Fibroblast of the aortic adventitia (primary cell): ENCODE measurements around the gene SH2D3A. TPM values are rescaled to one million over a fixed set of nuclear protein-coding genes. Genes with fewer than 3 reads are reported as not detected.

Experiments used
- DNase-seq: peaks from one replicate; pipeline ENCODE4 v3.0.0-alpha.2; 2010; ENCODE audit warnings: low read depth
- H3K4me3 ChIP-seq: 2 replicates; pipeline ENCODE4 v1.5.1; 2011; ENCODE audit warnings: low read depth, mild to moderate bottlenecking, control low read depth, low read length, moderate library complexity
- total RNA-seq: library from RNA; depleted of rRNA; stranded (reverse); fragments of >200 nt; gene quantifications from 2 replicates; pipeline ENCODE4 v1.2.3, GENCODE V29; 2012; ENCODE audit warnings: low replicate concordance
- TF ChIP-seq, protein P1 (sequence below): IDR thresholded peaks from 2 replicates; pipeline ENCODE4 v1.5.1; 2011; ENCODE audit warnings: mild to moderate bottlenecking, low read length, control low read depth, inconsistent platforms; ENCODE audit not compliant: insufficient read depth

SH2D3A gene
- total RNA-seq, 1 donor, result not detected

DNA sequence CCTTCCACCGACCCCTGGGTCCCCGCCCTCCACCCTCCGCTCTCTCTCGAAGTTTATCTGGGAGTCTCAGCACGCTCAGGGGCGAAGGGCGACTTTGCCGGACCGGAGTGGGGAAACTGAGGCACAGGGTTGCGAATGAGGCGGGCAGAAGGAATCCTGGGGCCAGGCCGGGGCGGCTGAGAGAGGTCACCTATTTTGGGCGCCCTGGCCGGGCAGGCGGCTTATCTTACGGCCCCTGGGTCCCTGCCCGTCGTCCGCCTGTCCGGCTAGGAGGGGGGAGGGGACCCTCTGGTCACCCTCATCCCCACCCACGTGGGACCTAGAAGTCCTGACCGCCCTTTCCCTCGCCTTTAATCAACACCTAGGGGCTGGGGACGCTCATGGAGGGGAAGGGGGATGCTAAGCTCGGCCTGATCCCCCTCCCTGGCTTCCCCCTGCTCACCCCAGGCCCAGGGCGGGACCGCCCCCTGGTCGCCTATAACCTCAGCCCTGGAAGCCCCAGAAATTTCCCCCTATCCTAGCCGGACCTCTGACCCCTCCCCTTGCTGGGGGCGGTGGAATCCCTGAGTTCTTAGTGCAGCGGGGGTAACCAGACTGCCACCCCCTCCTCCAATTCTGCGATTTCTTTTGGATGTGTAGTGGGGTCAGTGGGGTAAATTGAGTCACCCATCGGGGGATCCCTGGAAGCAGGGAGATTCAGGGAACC, 27.2 kb downstream of the SH2D3A start:
- peak overlapping the region; percentile 85 for H3K4me3 ChIP-seq
- TF ChIP-seq, protein P1, sequence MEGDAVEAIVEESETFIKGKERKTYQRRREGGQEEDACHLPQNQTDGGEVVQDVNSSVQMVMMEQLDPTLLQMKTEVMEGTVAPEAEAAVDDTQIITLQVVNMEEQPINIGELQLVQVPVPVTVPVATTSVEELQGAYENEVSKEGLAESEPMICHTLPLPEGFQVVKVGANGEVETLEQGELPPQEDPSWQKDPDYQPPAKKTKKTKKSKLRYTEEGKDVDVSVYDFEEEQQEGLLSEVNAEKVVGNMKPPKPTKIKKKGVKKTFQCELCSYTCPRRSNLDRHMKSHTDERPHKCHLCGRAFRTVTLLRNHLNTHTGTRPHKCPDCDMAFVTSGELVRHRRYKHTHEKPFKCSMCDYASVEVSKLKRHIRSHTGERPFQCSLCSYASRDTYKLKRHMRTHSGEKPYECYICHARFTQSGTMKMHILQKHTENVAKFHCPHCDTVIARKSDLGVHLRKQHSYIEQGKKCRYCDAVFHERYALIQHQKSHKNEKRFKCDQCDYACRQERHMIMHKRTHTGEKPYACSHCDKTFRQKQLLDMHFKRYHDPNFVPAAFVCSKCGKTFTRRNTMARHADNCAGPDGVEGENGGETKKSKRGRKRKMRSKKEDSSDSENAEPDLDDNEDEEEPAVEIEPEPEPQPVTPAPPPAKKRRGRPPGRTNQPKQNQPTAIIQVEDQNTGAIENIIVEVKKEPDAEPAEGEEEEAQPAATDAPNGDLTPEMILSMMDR, result no peak
- no peak for DNase-seq

DNA sequence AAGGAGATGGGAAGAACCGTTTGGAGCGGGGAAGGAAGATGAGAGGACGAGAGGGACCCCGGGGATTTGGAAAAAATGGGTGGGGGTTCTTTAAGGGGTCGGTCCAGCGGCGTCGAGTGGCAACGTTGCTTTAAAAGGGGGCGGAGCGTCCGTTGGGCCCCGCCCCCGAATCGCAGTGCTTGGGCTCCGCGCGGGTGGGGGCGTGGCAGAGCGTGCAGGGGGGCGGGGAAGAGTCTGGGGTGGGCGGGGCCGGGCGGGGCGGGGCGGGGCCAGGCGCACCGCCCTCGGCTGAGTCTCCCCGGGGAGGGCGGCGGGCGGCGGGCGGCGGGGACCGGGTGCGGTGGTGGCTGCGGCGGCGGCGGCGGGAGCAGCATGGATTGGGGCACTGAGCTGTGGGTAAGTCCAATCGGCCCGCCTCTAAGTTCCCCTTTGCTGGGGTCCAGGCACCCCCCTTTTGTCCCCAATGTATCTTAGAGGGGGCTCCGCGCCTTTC, 27.8 kb downstream of the SH2D3A start, which contains the start of gene TRIP10:
Gene TRIP10 (plus strand): TSS at position 291 of the 493 bp plus-strand sequence. CDS start 82 bp downstream, at position 373.
- TF ChIP-seq, protein P1, result no peak
- peak within 1 kb of the TSS; percentile 85 for H3K4me3 ChIP-seq
- peak; percentile 78 for DNase-seq

DNA sequence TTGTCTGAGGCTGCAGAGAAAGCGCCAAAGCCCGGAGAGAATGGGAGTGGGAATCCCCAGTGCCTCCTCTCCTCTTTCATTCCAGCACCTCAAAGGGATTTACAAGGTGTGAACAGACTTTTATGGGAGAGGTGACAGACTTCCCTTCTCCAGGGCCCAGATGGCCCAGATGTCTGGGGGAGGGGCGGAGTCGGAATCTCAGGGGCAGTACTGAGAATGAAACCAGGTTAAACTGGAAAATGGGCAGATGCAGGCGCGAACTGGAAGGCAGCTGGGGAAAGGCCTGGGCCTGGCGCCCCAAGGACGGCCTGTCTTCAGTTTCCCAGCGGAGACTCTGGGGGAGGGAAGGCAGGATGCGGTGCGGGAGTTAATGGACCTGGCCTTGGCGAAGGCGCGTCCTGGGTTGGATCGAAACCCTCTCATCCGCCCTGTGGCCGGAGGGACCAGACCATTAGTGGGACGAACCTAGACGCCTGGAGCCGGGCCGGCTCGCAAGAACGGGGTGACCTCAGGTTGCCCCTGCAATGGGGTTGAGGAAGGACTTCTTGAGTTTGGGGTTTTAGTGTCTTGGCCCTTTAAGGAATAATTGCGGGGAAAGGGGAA, 28.3 kb downstream of the SH2D3A start:
- TF ChIP-seq, protein P1, result no peak
- no peak for DNase-seq
- H3K4me3 ChIP-seq, result peak overlapping the region; percentile 53

DNA sequence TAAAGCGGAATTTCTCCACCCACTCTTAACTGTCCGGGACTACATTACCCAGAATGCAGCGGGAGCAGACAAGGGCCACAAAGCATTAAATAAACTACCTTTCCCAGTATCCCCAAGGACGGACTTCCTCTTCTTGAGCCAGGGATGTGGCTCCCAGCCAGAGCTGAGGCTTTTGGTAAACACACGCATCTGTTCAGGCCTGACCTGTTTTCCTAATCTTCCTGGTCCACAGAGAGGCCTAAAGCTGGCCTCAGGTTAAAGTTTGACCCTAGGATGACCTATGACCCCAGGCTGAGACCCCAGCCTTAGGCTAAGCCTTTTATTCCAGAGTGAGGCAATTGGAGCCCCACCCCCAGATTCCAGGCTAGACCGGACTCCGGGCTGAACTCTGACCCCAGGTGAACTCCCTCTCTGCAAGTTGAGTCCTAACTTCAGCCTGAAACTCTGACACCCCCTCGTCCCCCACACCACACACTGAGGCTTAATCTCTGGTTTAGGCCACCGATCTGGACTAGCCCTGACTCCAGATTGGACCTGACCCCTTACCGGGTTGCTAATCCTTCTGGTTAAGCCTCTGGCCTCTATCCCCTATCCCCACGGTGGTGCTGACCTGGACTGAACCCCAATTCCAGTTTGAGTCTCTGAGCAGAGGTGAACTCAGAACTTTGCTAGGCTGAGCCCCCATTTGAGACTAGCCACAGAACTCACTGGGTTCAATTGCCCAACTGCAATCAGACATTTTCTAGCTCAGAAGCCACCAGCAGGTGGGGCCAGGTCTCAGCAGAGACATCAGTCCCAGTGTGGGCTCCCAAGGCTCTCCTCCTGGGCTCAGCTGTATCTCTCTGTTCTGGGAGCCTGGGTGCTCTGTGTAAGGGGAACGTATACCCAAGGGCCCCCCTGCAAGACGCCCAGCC, 29.1 kb downstream of the SH2D3A start:
- H3K4me3 ChIP-seq, result peak overlapping the region; percentile 20
- DNase-seq, result peak; percentile 81
- TF ChIP-seq, protein P1, result peak; percentile 68

DNA sequence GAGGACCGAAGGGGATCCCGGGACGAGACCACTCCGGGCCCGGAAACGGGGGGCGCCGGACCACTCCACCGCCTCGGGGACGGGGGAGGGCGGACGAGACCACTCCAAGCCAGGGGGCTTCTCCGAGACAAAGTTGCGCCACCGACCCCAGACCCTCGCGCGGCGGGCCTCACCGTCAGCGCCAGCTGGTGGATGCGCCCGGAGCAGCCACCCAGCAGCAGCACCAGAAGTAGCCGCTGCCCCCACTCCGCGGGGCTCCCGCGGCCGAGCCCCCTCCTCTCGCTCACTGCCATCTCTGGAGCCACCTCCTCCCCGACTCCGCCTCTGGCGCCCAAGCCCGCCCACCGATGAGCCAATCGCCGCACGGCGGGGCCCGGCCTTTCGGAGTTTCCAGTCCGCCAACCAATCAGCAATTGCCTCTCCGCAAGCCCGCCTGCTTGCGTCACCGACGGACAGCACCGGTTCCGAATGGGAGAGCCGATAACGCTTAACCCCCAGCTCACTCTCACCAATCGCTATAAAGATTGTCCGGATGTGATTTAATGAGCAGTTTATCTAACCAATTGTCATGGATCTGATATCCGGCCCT, 29.9 kb downstream of the SH2D3A start, which contains the start of gene GPR108:
Gene GPR108 (minus strand): TSS at position 297 of the 589 bp plus-strand sequence. CDS start 4 bp downstream, at position 293.
- DNase-seq, result peak; percentile 100
- H3K4me3 ChIP-seq, result peak within 1 kb of the TSS; percentile 89
- TF ChIP-seq, protein P1, result no peak

DNA sequence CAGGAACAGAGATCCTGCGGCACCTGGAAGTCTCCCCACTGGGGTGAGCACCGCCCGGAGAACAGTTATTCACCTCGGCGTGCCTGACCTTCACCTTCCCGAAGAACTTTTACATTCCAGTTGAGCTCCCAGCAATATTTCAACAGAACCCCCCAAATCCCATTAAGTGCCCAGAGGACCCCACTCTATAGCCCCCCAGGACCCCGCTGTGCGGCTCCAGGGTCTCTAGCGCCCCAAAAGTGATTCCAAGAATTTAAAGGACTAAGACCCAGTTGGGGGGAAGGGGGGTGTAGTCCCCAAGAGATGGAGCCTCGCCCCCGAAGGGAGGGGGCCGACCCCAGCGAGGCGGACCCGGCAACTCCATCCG, 30.3 kb downstream of the SH2D3A start:
- TF ChIP-seq, protein P1, result no peak
- peak overlapping the region; percentile 89 for H3K4me3 ChIP-seq
- no peak for DNase-seq
